ENCODE results near the gene MXRA8.
"Not testable (repeated sequence)": the region's sequence is repeated elsewhere in the genome, so short reads cannot be mapped to it uniquely, and the experiment has no call there.

MXRA8 gene

GRCh38 chr1:1358433-1359271 is at the start of gene MXRA8:
MXRA8 (minus strand) TSS chr1:1358555; CDS start chr1:1358504, 51 bp downstream.
- DNase-seq (ENCODE audit: low read depth): peak; percentile 77

- DNase-seq (ENCODE audit: low read depth): no peak
These were observed 49.4 kb upstream of the MXRA8 start for GRCh38 chr1:1407636-1408318.

GRCh38 chr1:1406821-1407635 is 48.7 kb upstream of the MXRA8 start, which contains the start of gene MRPL20:
MRPL20 (minus strand) TSS chr1:1407293; CDS start chr1:1407217, 76 bp downstream.
- DNase-seq (ENCODE audit: low read depth): peak; percentile 56

- no peak for DNase-seq (ENCODE audit: low read depth)
These were observed 47.9 kb upstream of the MXRA8 start for GRCh38 chr1:1406101-1406820.

- no peak for DNase-seq (ENCODE audit: low read depth)
These were observed 45.3 kb upstream of the MXRA8 start for GRCh38 chr1:1403653-1404052.

GRCh38 chr1:1402901-1403392 is 44.6 kb upstream of the MXRA8 start:
- DNase-seq (ENCODE audit: low read depth): not testable (repeated sequence)

- DNase-seq (ENCODE audit: low read depth): no peak
These were observed 43.9 kb upstream of the MXRA8 start for GRCh38 chr1:1402072-1402900.

GRCh38 chr1:1401457-1402010 is 43.2 kb upstream of the MXRA8 start:
- no peak for DNase-seq (ENCODE audit: low read depth)

GRCh38 chr1:1400576-1401456 is 42.5 kb upstream of the MXRA8 start:
- DNase-seq (ENCODE audit: low read depth): no peak

GRCh38 chr1:1399872-1400575 is 41.7 kb upstream of the MXRA8 start:
- DNase-seq (ENCODE audit: low read depth): no peak

GRCh38 chr1:1399187-1399871 is 41.0 kb upstream of the MXRA8 start, which contains the start of gene CCNL2:
CCNL2 (minus strand) TSS chr1:1399335; CDS start chr1:1399306, 29 bp downstream.
- peak; percentile 77 for DNase-seq (ENCODE audit: low read depth)

- DNase-seq (ENCODE audit: low read depth): no peak
These were observed 40.4 kb upstream of the MXRA8 start for GRCh38 chr1:1398677-1399186.

GRCh38 chr1:1397839-1398523 is 39.6 kb upstream of the MXRA8 start:
- DNase-seq (ENCODE audit: low read depth): no peak

- no peak for DNase-seq (ENCODE audit: low read depth)
These were observed 36.8 kb upstream of the MXRA8 start for GRCh38 chr1:1395166-1395565.

- no peak for DNase-seq (ENCODE audit: low read depth)
These were observed 35.8 kb upstream of the MXRA8 start for GRCh38 chr1:1394116-1394515.

- DNase-seq (ENCODE audit: low read depth): no peak
These were observed 35.1 kb upstream of the MXRA8 start for GRCh38 chr1:1393428-1393827.

- no peak for DNase-seq (ENCODE audit: low read depth)
These were observed 34.7 kb upstream of the MXRA8 start for GRCh38 chr1:1393014-1393413.
